ENCODE measurements around the gene PLCH1.

Gene PLCH1

DNA sequence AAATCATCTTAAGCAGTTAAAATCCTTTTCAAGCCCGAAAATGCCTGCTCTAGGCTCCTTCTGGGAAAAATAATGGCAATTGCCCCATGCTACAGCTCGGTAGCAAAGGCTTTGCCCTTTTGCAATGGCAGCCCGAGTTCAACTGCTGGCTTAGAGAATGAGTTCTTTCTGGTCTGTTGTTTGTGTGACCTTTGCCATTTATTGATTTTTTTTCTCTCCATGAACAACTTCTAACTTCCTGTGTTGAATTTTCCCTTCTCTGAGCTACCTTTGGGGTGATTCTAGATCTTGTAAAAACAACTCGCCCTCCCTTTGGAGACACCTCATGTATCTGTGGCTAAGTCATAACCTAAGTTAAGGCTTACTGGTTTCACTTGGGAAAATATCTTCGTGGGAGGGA lies 139.3 kb downstream of the PLCH1 start:
- H3K4me3 ChIP-seq (replicated peaks in 1 of 2; ENCODE audit: low read depth in 2 of 2, low read length in 2 of 2), result no peak overlapping the region
- TF ChIP-seq, protein P1, sequence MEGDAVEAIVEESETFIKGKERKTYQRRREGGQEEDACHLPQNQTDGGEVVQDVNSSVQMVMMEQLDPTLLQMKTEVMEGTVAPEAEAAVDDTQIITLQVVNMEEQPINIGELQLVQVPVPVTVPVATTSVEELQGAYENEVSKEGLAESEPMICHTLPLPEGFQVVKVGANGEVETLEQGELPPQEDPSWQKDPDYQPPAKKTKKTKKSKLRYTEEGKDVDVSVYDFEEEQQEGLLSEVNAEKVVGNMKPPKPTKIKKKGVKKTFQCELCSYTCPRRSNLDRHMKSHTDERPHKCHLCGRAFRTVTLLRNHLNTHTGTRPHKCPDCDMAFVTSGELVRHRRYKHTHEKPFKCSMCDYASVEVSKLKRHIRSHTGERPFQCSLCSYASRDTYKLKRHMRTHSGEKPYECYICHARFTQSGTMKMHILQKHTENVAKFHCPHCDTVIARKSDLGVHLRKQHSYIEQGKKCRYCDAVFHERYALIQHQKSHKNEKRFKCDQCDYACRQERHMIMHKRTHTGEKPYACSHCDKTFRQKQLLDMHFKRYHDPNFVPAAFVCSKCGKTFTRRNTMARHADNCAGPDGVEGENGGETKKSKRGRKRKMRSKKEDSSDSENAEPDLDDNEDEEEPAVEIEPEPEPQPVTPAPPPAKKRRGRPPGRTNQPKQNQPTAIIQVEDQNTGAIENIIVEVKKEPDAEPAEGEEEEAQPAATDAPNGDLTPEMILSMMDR (IDR thresholded peaks at IDR 0.05; ENCODE audit: low read depth, low read length), result no peak
- DNase-seq (ENCODE audit: low read depth in 2 of 2), result no peak

DNA sequence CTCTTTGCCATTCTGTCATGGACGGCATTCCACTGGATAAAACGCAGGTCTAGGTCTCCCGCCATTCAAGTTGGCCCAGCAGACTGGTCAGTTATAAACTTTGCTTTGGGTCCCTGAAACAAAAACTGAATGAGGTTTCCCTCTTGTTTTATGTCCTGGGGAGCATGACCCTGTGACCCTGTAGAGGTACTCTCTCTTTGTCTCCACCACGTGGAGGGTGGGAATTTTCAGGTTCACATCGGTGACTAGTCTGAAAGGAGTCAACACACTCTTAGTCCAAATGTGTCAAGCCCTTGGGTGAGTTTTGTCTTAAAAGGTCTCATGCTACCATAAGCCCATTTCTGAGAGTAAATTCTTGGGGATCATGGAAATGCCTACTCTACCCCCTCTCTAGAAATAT lies 139.9 kb downstream of the PLCH1 start:
- no peak overlapping the region for H3K4me3 ChIP-seq (replicated peaks in 1 of 2; ENCODE audit: low read depth in 2 of 2, low read length in 2 of 2)
- TF ChIP-seq, protein P1 (IDR thresholded peaks at IDR 0.05; ENCODE audit: low read depth, low read length), result no peak
- no peak for DNase-seq (ENCODE audit: low read depth in 2 of 2)

DNA sequence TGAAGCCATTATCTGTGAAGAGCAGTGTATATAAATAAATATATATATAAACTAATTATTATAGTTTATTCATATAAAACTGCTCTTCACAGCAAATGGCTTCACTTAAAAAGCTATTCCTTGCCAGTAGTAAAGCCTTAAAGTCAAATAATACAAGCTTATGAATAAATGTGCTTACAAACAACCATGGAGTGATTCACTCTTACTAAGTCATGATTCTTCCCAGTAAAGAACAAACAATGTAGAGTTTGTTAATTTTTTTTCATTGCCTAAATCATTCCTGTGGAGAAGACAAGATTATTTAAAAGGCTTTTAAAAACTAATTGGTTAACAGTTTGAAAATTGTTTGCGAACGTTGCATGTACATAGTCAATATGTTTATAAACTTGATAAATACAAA lies 140.7 kb downstream of the PLCH1 start:
- no peak for DNase-seq (ENCODE audit: low read depth in 2 of 2)
- H3K4me3 ChIP-seq (replicated peaks in 1 of 2; ENCODE audit: low read depth in 2 of 2, low read length in 2 of 2), result no peak overlapping the region
- TF ChIP-seq, protein P1 (IDR thresholded peaks at IDR 0.05; ENCODE audit: low read depth, low read length), result no peak

DNA sequence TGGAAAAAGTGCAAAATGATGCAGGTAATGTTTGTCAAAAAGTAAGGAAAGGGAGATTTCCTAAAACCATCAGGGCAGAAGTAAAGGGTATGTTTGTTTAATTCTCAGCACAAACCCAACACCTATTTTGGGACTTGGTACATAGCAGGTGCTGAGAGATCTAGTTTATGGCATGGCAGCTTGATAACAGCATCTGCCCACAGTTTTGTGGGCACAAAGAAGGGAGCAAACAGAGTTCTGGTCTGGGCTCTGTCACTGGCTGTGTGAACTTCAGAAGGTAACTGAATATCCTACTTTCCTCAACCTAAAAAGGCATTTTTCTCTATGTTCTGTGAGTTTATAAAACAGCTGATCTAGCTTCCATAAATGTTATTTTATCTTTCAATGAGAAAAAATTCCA lies 141.6 kb downstream of the PLCH1 start:
- H3K4me3 ChIP-seq (replicated peaks in 1 of 2; ENCODE audit: low read depth in 2 of 2, low read length in 2 of 2), result no peak overlapping the region
- TF ChIP-seq, protein P1 (IDR thresholded peaks at IDR 0.05; ENCODE audit: low read depth, low read length), result no peak
- DNase-seq (ENCODE audit: low read depth in 2 of 2), result no peak

DNA sequence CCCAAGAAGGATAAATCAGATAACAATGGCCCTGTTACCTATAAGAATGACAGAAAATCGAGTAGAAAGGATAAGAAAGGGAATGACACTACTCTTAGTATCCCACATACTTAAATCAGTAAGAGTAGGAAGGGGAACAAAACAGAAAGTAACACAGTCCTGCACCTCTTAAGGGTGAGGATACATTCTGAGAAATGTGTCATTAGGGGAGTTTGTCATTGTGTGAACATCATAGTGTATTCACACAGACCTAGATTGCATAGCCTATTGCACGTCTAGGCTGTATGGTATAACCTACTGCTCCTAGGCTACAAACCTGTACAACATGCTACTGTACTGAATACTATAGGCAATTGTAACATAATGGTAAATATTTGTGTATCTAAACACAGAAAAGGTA lies 142.6 kb downstream of the PLCH1 start:
- no peak for DNase-seq (ENCODE audit: low read depth in 2 of 2)
- TF ChIP-seq, protein P1 (IDR thresholded peaks at IDR 0.05; ENCODE audit: low read depth, low read length), result no peak
- H3K4me3 ChIP-seq (replicated peaks in 1 of 2; ENCODE audit: low read depth in 2 of 2, low read length in 2 of 2), result no peak overlapping the region

DNA sequence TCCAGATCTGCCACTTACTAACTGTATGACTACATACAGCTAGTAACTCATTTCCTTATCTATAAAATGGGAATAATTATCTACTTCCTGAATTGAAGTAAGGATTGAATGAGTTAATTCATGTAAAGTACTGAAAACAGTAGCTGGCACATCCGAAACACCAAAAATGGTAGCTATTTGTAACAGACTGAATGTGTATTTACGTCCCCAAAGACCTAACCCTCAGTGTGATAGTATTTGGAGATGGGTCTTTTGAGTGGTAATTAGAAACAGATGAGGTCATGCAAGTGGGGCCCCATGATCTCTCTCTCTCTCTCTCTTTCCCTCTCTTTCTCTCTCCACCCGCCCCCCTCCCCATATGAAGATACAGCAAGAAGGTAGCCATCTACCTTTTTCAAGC lies 146.2 kb downstream of the PLCH1 start:
- TF ChIP-seq, protein P1 (IDR thresholded peaks at IDR 0.05; ENCODE audit: low read depth, low read length), result no peak
- DNase-seq (ENCODE audit: low read depth in 2 of 2), result no peak
- H3K4me3 ChIP-seq (replicated peaks in 1 of 2; ENCODE audit: low read depth in 2 of 2, low read length in 2 of 2), result no peak overlapping the region

DNA sequence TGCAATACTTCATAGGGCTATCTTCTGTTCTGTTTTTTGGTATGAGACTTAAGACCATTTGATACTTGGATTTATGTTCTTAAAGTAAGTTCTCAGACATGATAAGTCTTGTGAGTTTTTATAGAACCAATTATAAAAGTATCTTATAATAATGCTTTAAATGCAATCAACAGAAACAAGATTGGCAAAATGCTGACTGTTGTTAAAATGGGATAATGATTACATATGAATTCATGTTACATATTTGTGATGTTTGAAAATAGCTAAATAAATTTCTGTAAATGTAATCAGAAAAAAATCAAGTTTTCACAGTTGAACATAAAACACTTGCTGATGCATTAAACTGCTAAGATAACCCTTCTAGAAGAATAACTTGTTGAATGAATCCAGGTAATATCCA lies 148.3 kb downstream of the PLCH1 start:
- no peak for DNase-seq (ENCODE audit: low read depth in 2 of 2)
- H3K4me3 ChIP-seq (replicated peaks in 1 of 2; ENCODE audit: low read depth in 2 of 2, low read length in 2 of 2), result no peak overlapping the region
- TF ChIP-seq, protein P1 (IDR thresholded peaks at IDR 0.05; ENCODE audit: low read depth, low read length), result no peak
